SK-N-SH treated with all-trans-retinoic acid at 6 μM for 48 hours (cell line): ENCODE measurements around the gene KIF24.

ENCODE experiments used
- ARNTL ChIP-seq: fragments of 450-650 bp; formaldehyde crosslinking; IDR thresholded peaks from 2 replicates; pipeline ENCODE4 v1.5.0; 2020; ENCODE audit warnings: low read depth, mild to moderate bottlenecking, moderate library complexity, borderline replicate concordance
- CSDC2 ChIP-seq: fragments of 250-450 bp; sonication (Bioruptor Pico); IDR thresholded peaks from 2 replicates; pipeline ENCODE4 v1.5.0; 2020; ENCODE audit warnings: mild to moderate bottlenecking, moderate library complexity
- ISL1 ChIP-seq: fragments of 250-450 bp; sonication (Bioruptor Pico); IDR thresholded peaks from 2 replicates; pipeline ENCODE4 v2.1.2; 2022; ENCODE audit warnings: mild to moderate bottlenecking, moderate library complexity
- RARB ChIP-seq: fragments of 250-450 bp; sonication (Bioruptor Pico); IDR thresholded peaks from 2 replicates; pipeline ENCODE4 v1.8.0; 2021; ENCODE audit warnings: mild to moderate bottlenecking, moderate library complexity
- SNAI2 ChIP-seq: fragments of 250-450 bp; sonication (Bioruptor Pico); IDR thresholded peaks from 2 replicates; pipeline ENCODE4 v1.5.0; 2020; ENCODE audit warnings: mild to moderate bottlenecking, moderate library complexity
- TCF4 ChIP-seq: fragments of 250-450 bp; sonication (Bioruptor Pico); IDR thresholded peaks from 2 replicates; pipeline ENCODE4 v1.8.0; 2021; ENCODE audit warnings: mild to moderate bottlenecking, moderate library complexity, borderline replicate concordance
- TOX ChIP-seq: fragments of 250-450 bp; sonication (Bioruptor Pico); IDR thresholded peaks from 2 replicates; pipeline ENCODE4 v1.8.0; 2021; ENCODE audit warnings: mild to moderate bottlenecking, moderate library complexity, borderline replicate concordance
- ZFP3 ChIP-seq: fragments of 250-450 bp; sonication (Bioruptor Pico); IDR thresholded peaks from 2 replicates; pipeline ENCODE4 v1.5.0; 2020; ENCODE audit warnings: mild to moderate bottlenecking, moderate library complexity
- ZFP30 ChIP-seq: fragments of 450-650 bp; formaldehyde crosslinking; IDR thresholded peaks from 2 replicates; pipeline ENCODE4 v1.5.0; 2022; ENCODE audit warnings: mild to moderate bottlenecking, moderate library complexity
- ZNF565 ChIP-seq: fragments of 450-650 bp; formaldehyde crosslinking; conservative IDR thresholded peaks from 2 replicates; pipeline ENCODE4 v1.5.0; 2020; ENCODE audit warnings: low read depth, mild to moderate bottlenecking, moderate library complexity
- ZNF8 ChIP-seq: fragments of 450-650 bp; formaldehyde crosslinking; IDR thresholded peaks from 2 replicates; pipeline ENCODE4 v1.5.0; 2020; ENCODE audit warnings: mild to moderate bottlenecking, moderate library complexity
- TF ChIP-seq, protein P1 (sequence below): fragments of 250-450 bp; sonication (Bioruptor Pico); IDR thresholded peaks from 2 replicates; pipeline ENCODE4 v1.8.0; 2020; ENCODE audit warnings: mild to moderate bottlenecking, moderate library complexity, borderline replicate concordance
- TF ChIP-seq, protein P2 (sequence below): fragments of 250-450 bp; sonication (Bioruptor Pico); IDR thresholded peaks from 2 replicates; pipeline ENCODE4 v1.5.1; 2020; ENCODE audit warnings: low read depth, mild to moderate bottlenecking, moderate library complexity
- TF ChIP-seq, protein P3 (sequence below): fragments of 250-450 bp; sonication (Bioruptor Pico); IDR thresholded peaks from 2 replicates; pipeline ENCODE4 v1.8.0; 2021; ENCODE audit warnings: low read depth, mild to moderate bottlenecking, moderate library complexity, borderline replicate concordance

DNA sequence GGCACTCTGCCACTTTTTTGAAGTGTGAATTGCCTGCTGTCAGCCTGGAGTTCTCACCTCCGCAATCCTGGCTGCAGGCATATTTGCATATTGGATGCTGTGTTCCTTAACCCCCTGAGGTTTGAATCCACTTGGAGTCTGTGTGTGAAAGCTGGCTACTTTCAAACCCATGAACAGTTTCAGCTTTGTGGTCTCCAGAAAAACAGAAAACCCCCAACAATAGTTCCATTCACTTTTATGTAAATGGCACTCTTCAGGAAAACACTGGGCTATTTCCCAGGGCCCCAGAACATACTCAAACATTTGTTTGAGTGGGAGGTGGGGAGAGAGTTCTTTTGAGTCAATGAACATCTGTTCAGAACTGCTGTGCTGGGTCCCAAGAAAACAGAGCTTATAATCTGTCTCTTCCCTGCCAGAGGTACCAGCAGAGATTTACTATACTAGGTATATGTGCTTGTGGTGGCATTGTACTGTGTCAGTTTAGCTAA, 5.3 kb upstream of the KIF24 start:
- TF ChIP-seq ZNF8 (CRISPR knock-in tag) (no peak), ARNTL (CRISPR knock-in tag) (no peak), ZFP30 (no peak), TCF4 (CRISPR knock-in tag) (no peak), ISL1 (no peak), SNAI2 (CRISPR knock-in tag) (no peak), ZNF565 (CRISPR knock-in tag) (no peak), ZFP3 (CRISPR knock-in tag) (no peak), TOX (no peak), CSDC2 (CRISPR knock-in tag) (no peak), RARB (CRISPR knock-in tag) (no peak)
- TF ChIP-seq, protein P1, sequence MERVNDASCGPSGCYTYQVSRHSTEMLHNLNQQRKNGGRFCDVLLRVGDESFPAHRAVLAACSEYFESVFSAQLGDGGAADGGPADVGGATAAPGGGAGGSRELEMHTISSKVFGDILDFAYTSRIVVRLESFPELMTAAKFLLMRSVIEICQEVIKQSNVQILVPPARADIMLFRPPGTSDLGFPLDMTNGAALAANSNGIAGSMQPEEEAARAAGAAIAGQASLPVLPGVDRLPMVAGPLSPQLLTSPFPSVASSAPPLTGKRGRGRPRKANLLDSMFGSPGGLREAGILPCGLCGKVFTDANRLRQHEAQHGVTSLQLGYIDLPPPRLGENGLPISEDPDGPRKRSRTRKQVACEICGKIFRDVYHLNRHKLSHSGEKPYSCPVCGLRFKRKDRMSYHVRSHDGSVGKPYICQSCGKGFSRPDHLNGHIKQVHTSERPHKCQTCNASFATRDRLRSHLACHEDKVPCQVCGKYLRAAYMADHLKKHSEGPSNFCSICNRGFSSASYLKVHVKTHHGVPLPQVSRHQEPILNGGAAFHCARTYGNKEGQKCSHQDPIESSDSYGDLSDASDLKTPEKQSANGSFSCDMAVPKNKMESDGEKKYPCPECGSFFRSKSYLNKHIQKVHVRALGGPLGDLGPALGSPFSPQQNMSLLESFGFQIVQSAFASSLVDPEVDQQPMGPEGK = no peak
- TF ChIP-seq, protein P2, sequence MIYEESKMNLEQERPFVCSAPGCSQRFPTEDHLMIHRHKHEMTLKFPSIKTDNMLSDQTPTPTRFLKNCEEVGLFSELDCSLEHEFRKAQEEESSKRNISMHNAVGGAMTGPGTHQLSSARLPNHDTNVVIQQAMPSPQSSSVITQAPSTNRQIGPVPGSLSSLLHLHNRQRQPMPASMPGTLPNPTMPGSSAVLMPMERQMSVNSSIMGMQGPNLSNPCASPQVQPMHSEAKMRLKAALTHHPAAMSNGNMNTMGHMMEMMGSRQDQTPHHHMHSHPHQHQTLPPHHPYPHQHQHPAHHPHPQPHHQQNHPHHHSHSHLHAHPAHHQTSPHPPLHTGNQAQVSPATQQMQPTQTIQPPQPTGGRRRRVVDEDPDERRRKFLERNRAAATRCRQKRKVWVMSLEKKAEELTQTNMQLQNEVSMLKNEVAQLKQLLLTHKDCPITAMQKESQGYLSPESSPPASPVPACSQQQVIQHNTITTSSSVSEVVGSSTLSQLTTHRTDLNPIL (CRISPR knock-in tag) = no peak
- TF ChIP-seq, protein P3, sequence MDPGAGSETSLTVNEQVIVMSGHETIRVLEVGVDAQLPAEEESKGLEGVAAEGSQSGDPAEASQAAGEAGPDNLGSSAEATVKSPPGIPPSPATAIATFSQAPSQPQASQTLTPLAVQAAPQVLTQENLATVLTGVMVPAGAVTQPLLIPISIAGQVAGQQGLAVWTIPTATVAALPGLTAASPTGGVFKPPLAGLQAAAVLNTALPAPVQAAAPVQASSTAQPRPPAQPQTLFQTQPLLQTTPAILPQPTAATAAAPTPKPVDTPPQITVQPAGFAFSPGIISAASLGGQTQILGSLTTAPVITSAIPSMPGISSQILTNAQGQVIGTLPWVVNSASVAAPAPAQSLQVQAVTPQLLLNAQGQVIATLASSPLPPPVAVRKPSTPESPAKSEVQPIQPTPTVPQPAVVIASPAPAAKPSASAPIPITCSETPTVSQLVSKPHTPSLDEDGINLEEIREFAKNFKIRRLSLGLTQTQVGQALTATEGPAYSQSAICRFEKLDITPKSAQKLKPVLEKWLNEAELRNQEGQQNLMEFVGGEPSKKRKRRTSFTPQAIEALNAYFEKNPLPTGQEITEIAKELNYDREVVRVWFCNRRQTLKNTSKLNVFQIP (CRISPR knock-in tag) = no peak
